GM10248 (cell line): Measurements from ENCODE around the gene CABP4.
"Not testable (repeated sequence)": the region's sequence is repeated elsewhere in the genome, so short reads cannot be mapped to it uniquely, and the experiment has no call there.

ENCODE experiments used
- CTCF ChIA-PET: fragments of 300-600 bp; sonication (Branson Sonifier 250); formaldehyde crosslinking; extraction: SDS; loops from one replicate; lab custom pipeline; 2021; ENCODE audit warnings: antibody characterized with exemption; lab: Yijun Ruan, JAX
- POLR2A ChIA-PET: fragments of 350-650 bp; sonication (Branson Sonifier 250); formaldehyde crosslinking; extraction: SDS; loops from one replicate; lab custom pipeline; 2020; ENCODE audit warnings: antibody characterized with exemption; lab: Yijun Ruan, JAX
- DNase-seq: peaks from one replicate; pipeline ENCODE4 v3.0.0; 2012; ENCODE audit errors: extremely low spot score
- CTCF ChIP-seq: IDR thresholded peaks from 2 replicates; pipeline ENCODE4 v1.5.1; 2012; ENCODE audit warnings: mild to moderate bottlenecking, low read depth; ENCODE audit errors: extremely low read depth, missing control alignments, control extremely low read depth

The CABP4 gene

GRCh38 chr11:67470337-67471002 lies 15.3 kb downstream of the CABP4 start:
- ChIA-PET POLR2A (interaction anchor here (0.5 kb wide), 1 partner anchor 17 kb away, joined by 3 read pairs; no protein-coding TSS in a partner anchor), CTCF (interaction anchor here (0.6 to 3.6 kb wide), 6 partner anchors 9 to 119 kb away, joined by 3 to 22 read pairs (median 4); partner anchors contain the start of genes AIP, PITPNM1 and PPP1CA)
- no peak for TF ChIP-seq CTCF
- DNase-seq: no peak

DNA sequence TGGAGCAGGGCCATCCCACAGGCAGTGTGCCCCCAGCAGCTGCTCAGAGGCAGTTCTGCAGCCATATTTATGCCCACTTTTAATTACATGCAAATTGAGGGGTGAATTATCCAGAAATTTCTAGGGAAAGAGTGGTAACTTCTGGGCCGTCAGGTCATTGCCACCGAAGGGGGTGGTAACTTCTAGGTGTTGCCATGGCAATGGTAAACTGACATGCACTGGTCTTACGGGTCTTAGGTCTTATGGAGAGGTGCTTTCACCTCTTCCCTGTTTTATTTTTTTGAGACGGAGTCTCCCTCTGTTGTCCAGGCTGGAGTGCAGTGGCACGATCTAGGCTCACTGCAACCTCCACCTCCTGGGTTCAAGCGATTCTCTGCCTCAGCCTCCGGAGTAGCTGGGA lies 17.7 kb downstream of the CABP4 start:
- DNase-seq: no peak
- TF ChIP-seq CTCF: no peak
- ChIA-PET POLR2A (no interaction called here), CTCF (interaction anchor here (1.0 to 1.3 kb wide), 2 partner anchors 10 to 71 kb away, joined by 3 read pairs; partner anchors contain the start of genes AIP and PPP1CA)

DNA sequence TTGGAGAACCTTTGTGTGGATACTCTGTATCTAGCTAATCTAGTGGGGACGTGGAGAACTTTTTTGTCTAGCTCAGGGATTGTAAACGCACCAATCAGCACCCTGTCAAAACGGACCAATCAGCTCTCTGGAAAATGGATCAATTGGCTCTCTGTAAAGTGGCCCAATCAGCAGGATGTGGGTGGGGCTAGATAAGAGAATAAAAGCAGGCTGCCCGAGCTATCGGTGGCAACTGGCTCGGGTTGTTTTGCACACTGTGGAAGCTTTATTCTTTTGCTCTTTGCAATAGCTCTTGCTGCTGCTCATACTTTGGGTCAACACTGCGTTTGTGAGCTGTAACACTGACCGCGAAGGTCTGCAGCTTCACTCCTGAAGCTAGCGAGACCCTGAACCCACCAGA lies 21.5 kb downstream of the CABP4 start:
- CTCF ChIA-PET, DNase-seq: not testable (repeated sequence)
- POLR2A ChIA-PET: interaction anchor here (1.3 kb wide), 1 partner anchor 75 kb away, joined by 4 read pairs; the partner anchor contains the start of gene PPP1CA

GRCh38 chr11:67477344-67478050 lies 22.3 kb downstream of the CABP4 start:
- DNase-seq, POLR2A ChIA-PET: not testable (repeated sequence)
- CTCF ChIA-PET: interaction anchor here (1.2 kb wide), 1 partner anchor 126 kb away, joined by 5 read pairs; no protein-coding TSS in a partner anchor

DNA sequence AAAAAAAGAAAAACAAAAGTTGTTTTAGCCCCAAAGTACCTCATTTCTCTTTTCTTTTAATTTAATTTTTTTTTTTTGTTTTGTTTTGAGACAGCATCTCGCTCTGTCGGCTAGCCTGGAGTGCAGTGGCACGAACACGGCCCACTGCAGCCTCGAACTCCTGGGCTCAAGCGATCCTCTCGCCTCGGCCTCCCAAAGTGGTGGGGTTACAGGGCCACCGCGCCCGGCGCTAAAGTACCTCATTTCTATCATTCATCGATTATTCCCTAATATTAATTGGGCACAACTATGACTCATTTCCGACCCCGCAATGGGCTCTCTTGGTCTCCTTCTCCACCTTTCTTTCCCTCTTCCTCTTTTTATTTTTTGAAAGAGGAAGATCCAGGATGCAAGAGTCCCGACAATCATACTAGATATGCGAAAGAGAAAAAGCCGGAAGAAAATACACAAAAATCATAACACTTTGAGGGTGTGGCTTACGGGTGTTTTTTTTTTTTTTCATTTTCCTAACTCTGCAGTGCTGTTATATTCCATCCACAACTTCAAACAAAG lies 27.2 kb downstream of the CABP4 start:
- ChIA-PET CTCF (interaction anchor here (0.7 to 2.5 kb wide), 8 partner anchors 9 to 100 kb away, joined by 3 to 12 read pairs (median 4); partner anchors contain the start of genes PITPNM1 and TMEM134), POLR2A (interaction anchor here (0.9 to 1.0 kb wide), 4 partner anchors 11 to 46 kb away, joined by 3 to 5 read pairs (median 3); partner anchors contain the start of gene PTPRCAP)
- DNase-seq: no peak
- TF ChIP-seq CTCF: no peak

- no peak for TF ChIP-seq CTCF
- DNase-seq: peak; percentile 94
- POLR2A ChIA-PET: interaction anchor here (0.9 to 1.0 kb wide), 4 partner anchors 10 to 47 kb away, joined by 3 to 5 read pairs (median 3); partner anchors contain the start of gene PTPRCAP
- CTCF ChIA-PET: interaction anchor here (0.7 to 2.5 kb wide), 6 partner anchors 8 to 82 kb away, joined by 3 to 12 read pairs (median 6); partner anchors contain the start of genes PITPNM1 and TMEM134
Measured at GRCh38 chr11:67482827-67483798, 28.0 kb downstream of the CABP4 start, which contains the start of gene AIP. Gene AIP (plus strand): TSS chr11:67483026. CDS start chr11:67483159, 133 bp downstream.
